Activated naive CD4-positive, alpha-beta T cell treated with anti-CD3 and anti-CD28 coated beads for 36 hours (primary cell): ENCODE results near the gene SYCP2. TPM values are rescaled to one million over a fixed set of nuclear protein-coding genes. Genes with fewer than 3 reads are reported as not detected.

Experiments
- CTCF ChIA-PET: fragments of 350-600 bp; sonication (Branson Sonifier 250); formaldehyde crosslinking; loops from one replicate; lab custom pipeline; 2021; ENCODE audit warnings: antibody characterized with exemption; lab: Charles Lee
- DNase-seq: peaks from one replicate; pipeline ENCODE4 v3.0.0-alpha.2; 2020
- H3K27ac Mint-ChIP-seq: one replicate; pipeline ENCODE4 v1.8.0; 2021; ENCODE audit warnings: mild to moderate bottlenecking, mixed read lengths
- H3K27me3 Mint-ChIP-seq: one replicate; pipeline ENCODE4 v1.8.0; 2021; ENCODE audit warnings: low read depth, mixed read lengths
- H3K36me3 Mint-ChIP-seq: one replicate; pipeline ENCODE4 v1.8.0; 2021; ENCODE audit warnings: low read depth, mixed read lengths
- H3K4me1 Mint-ChIP-seq: one replicate; pipeline ENCODE4 v1.8.0; 2021; ENCODE audit warnings: low read depth, mixed read lengths
- H3K4me3 Mint-ChIP-seq: one replicate; pipeline ENCODE4 v1.8.0; 2021; ENCODE audit warnings: mild to moderate bottlenecking, moderate library complexity, mixed read lengths
- H3K9me3 Mint-ChIP-seq: one replicate; pipeline ENCODE4 v1.8.0; 2021; ENCODE audit warnings: mixed read lengths
- intact Hi-C: fragments of 100-400 bp; cut with micrococcal nuclease; formaldehyde crosslinking; loops from one replicate; pipeline ENCODE4 v1.15.1; 2023
- total RNA-seq, 2 experiments: library from RNA; stranded (reverse); gene quantifications; one replicate each; pipeline ENCODE4 v1.2.3, GENCODE V29; 2021

The SYCP2 gene
- total RNA-seq, 2 experiments from 2014 or later = 1.2 to 1.5 TPM

- Mint-ChIP-seq H3K4me1 (no peaks in the 10 kb centered on the region), H3K4me3 (no peak overlapping the region), H3K27me3 (no peaks in the 10 kb centered on the region), H3K9me3 (no peaks in the 10 kb centered on the region), H3K36me3 (no peaks in the 10 kb centered on the region), H3K27ac (no peak overlapping the region)
- CTCF ChIA-PET = interaction anchor here (0.6 to 1.5 kb wide), 8 partner anchors 9 to 279 kb away, joined by 3 to 16 read pairs (median 3); no protein-coding TSS in a partner anchor
- no peak for DNase-seq
- intact Hi-C loops = loop anchor here (1.0 kb wide), 2 partner anchors 67 to 252 kb away; no protein-coding TSS in a partner anchor
These were observed 83.3 kb downstream of the SYCP2 start for GRCh38 chr20:59850018-59850641.

- Mint-ChIP-seq H3K27me3 (no peaks in the 10 kb centered on the region), H3K4me1 (no peaks in the 10 kb centered on the region)
- intact Hi-C loops = no loop called here
These were observed 85.3 kb downstream of the SYCP2 start for GRCh38 chr20:59848182-59848581.

GRCh38 chr20:59845472-59845871 lies 88.0 kb downstream of the SYCP2 start:
- no peaks in the 10 kb centered on the region for H3K36me3 Mint-ChIP-seq

More at GRCh38 chr20:59848182-59848581, 85.3 kb downstream of the SYCP2 start:
- DNase-seq = no peak
- Mint-ChIP-seq H3K27ac (no peak overlapping the region), H3K36me3 (no peaks in the 10 kb centered on the region), H3K9me3 (no peaks in the 10 kb centered on the region), H3K4me3 (no peak overlapping the region)
- CTCF ChIA-PET = interaction anchor here (0.8 to 1.7 kb wide), 2 partner anchors 14 to 63 kb away, joined by 3 to 4 read pairs; no protein-coding TSS in a partner anchor

GRCh38 chr20:59839400-59839799 lies 94.0 kb downstream of the SYCP2 start:
- no peaks in the 10 kb centered on the region for H3K36me3 Mint-ChIP-seq
- CTCF ChIA-PET = interaction anchor here (0.6 to 1.3 kb wide), 2 partner anchors 56 to 110 kb away, joined by 3 to 7 read pairs; no protein-coding TSS in a partner anchor
- H3K27ac Mint-ChIP-seq = no peak overlapping the region
- intact Hi-C loops = no loop called here
- H3K4me1 Mint-ChIP-seq = peaks cover 1% of the 10 kb centered on the region
- H3K9me3 Mint-ChIP-seq = no peaks in the 10 kb centered on the region
- no peak overlapping the region for H3K4me3 Mint-ChIP-seq
- DNase-seq = no peak
- peaks cover 34% of the 10 kb centered on the region for H3K27me3 Mint-ChIP-seq

More at GRCh38 chr20:59845472-59845871, 88.0 kb downstream of the SYCP2 start:
- CTCF ChIA-PET = no interaction called here
- no peaks in the 10 kb centered on the region for H3K4me1 Mint-ChIP-seq
- peaks cover 6% of the 10 kb centered on the region for H3K27me3 Mint-ChIP-seq
- intact Hi-C loops = no loop called here
- H3K9me3 Mint-ChIP-seq = no peaks in the 10 kb centered on the region
- DNase-seq = no peak
- H3K27ac Mint-ChIP-seq = no peak overlapping the region
- H3K4me3 Mint-ChIP-seq = no peak overlapping the region

- CTCF ChIA-PET = interaction anchor here (1.3 kb wide), 1 partner anchor 54 kb away, joined by 7 read pairs; no protein-coding TSS in a partner anchor
- Mint-ChIP-seq H3K27me3 (peaks cover 33% of the 10 kb centered on the region), H3K27ac (no peak overlapping the region), H3K36me3 (no peaks in the 10 kb centered on the region), H3K9me3 (no peaks in the 10 kb centered on the region), H3K4me3 (no peak overlapping the region), H3K4me1 (peaks cover 1% of the 10 kb centered on the region)
- no peak for DNase-seq
- intact Hi-C loops = no loop called here
These were observed 95.6 kb downstream of the SYCP2 start for GRCh38 chr20:59837623-59838394.

GRCh38 chr20:59836767-59837166 lies 96.7 kb downstream of the SYCP2 start:
- H3K4me3 Mint-ChIP-seq = no peak overlapping the region
- no peaks in the 10 kb centered on the region for H3K36me3 Mint-ChIP-seq
- no peak overlapping the region for H3K27ac Mint-ChIP-seq
- DNase-seq = no peak
- peaks cover 1% of the 10 kb centered on the region for H3K4me1 Mint-ChIP-seq
- no peaks in the 10 kb centered on the region for H3K9me3 Mint-ChIP-seq
- H3K27me3 Mint-ChIP-seq = peaks cover 33% of the 10 kb centered on the region
- intact Hi-C loops = no loop called here
- CTCF ChIA-PET = no interaction called here

- no peak overlapping the region for H3K4me3 Mint-ChIP-seq
- no peak overlapping the region for H3K27ac Mint-ChIP-seq
- DNase-seq = no peak
- peaks cover 33% of the 10 kb centered on the region for H3K27me3 Mint-ChIP-seq
- CTCF ChIA-PET = interaction anchor here (1.3 kb wide), 1 partner anchor 15 kb away, joined by 3 read pairs; no protein-coding TSS in a partner anchor
- H3K36me3 Mint-ChIP-seq = no peaks in the 10 kb centered on the region
- H3K9me3 Mint-ChIP-seq = no peaks in the 10 kb centered on the region
- intact Hi-C loops = no loop called here
- peaks cover 1% of the 10 kb centered on the region for H3K4me1 Mint-ChIP-seq
These were observed 97.7 kb downstream of the SYCP2 start for GRCh38 chr20:59835448-59836395.

- H3K9me3 Mint-ChIP-seq = no peaks in the 10 kb centered on the region
- no peak overlapping the region for H3K4me3 Mint-ChIP-seq
- peaks cover 1% of the 10 kb centered on the region for H3K4me1 Mint-ChIP-seq
- intact Hi-C loops = no loop called here
- H3K27me3 Mint-ChIP-seq = peaks cover 33% of the 10 kb centered on the region
- no peak for DNase-seq
- no peaks in the 10 kb centered on the region for H3K36me3 Mint-ChIP-seq
- CTCF ChIA-PET = interaction anchor here (1.3 to 1.6 kb wide), 2 partner anchors 13 to 15 kb away, joined by 3 read pairs; no protein-coding TSS in a partner anchor
- H3K27ac Mint-ChIP-seq = no peak overlapping the region
These were observed 98.4 kb downstream of the SYCP2 start for GRCh38 chr20:59835057-59835447.

GRCh38 chr20:59832406-59833363 lies 100.8 kb downstream of the SYCP2 start:
- CTCF ChIA-PET = no interaction called here

GRCh38 chr20:59831916-59832270 lies 101.5 kb downstream of the SYCP2 start:
- intact Hi-C loops = no loop called here
- CTCF ChIA-PET = no interaction called here
- H3K27ac Mint-ChIP-seq = no peak overlapping the region
- DNase-seq = no peak
- H3K4me1 Mint-ChIP-seq = peaks cover 1% of the 10 kb centered on the region
- no peaks in the 10 kb centered on the region for H3K9me3 Mint-ChIP-seq
- no peaks in the 10 kb centered on the region for H3K36me3 Mint-ChIP-seq
- H3K27me3 Mint-ChIP-seq = peaks cover 30% of the 10 kb centered on the region
- H3K4me3 Mint-ChIP-seq = no peak overlapping the region

More at GRCh38 chr20:59832406-59833363, 100.8 kb downstream of the SYCP2 start:
- intact Hi-C loops = no loop called here
- Mint-ChIP-seq H3K9me3 (no peaks in the 10 kb centered on the region), H3K27me3 (peaks cover 33% of the 10 kb centered on the region), H3K4me3 (no peak overlapping the region), H3K4me1 (peaks cover 1% of the 10 kb centered on the region), H3K27ac (no peak overlapping the region), H3K36me3 (no peaks in the 10 kb centered on the region)
- no peak for DNase-seq
